HepG2 (cell line): ENCODE measurements around the gene EPHB6. TPM values are rescaled to one million over a fixed set of nuclear protein-coding genes. Genes with fewer than 3 reads are reported as not detected.

Experiments
- ATAC-seq: fragments of 200-7000 bp; cut with Tn5 transposase; 3 replicates; pipeline ENCODE4 v1.9.1; 2020; ENCODE audit warnings: mild to moderate bottlenecking, moderate library complexity
- BruUV-seq: library from RNA; stranded (reverse); fragments of 400-500 nt; replicated peaks from 2 replicates; lab custom pipeline; 2021; lab: Mats Ljungman, UMichigan
- CTCF ChIA-PET: fragments of 300-600 bp; formaldehyde crosslinking; extraction: SDS; loops from one replicate; lab custom pipeline; 2021; ENCODE audit warnings: low total read pairs, inconsistent platforms, low intra/inter-chr PET ratio; lab: Yijun Ruan, JAX
- POLR2A ChIA-PET: fragments of 350-600 bp; sonication (Branson Sonifier 250); formaldehyde crosslinking; loops from one replicate; lab custom pipeline; 2020; ENCODE audit warnings: antibody characterized with exemption, inconsistent platforms; lab: Yijun Ruan, JAX
- DNase-seq: peaks from one replicate; pipeline ENCODE4 v3.0.0-alpha.2; 2015; ENCODE audit warnings: low spot score
- FAIRE-seq: peaks from 3 replicates; lab custom pipeline; 2011; peaks lifted over from hg19 to GRCh38; lab: Jason Lieb, UNC
- H2AFZ ChIP-seq: one replicate; pipeline ENCODE4 v1.6.1; 2011; ENCODE audit warnings: low read length, inconsistent platforms
- H3K27ac ChIP-seq: fragments of 300-600 bp; 3 replicates; pipeline ENCODE4 v1.8.0; 2011; ENCODE audit warnings: mixed run types, mild to moderate bottlenecking, mixed read lengths, low read length, inconsistent platforms; ENCODE audit not compliant: insufficient read depth; ENCODE audit errors: extremely low read length
- H3K27me3 ChIP-seq, 2 experiments: fragments of 200-600 bp in 1 of 2; 2 replicates in 1 of 2; 3 replicates in 1 of 2; pipeline versions ENCODE4 v1.6.0 to v1.8.0; 2011; ENCODE audit warnings: low read length in 2 of 2, mild to moderate bottlenecking in 2 of 2, moderate library complexity in 2 of 2, inconsistent platforms in 1 of 2; ENCODE audit not compliant: insufficient read depth in 2 of 2, control insufficient read depth in 1 of 2
- H3K36me3 ChIP-seq, 2 experiments: fragments of 200-600 bp in 1 of 2; replicated peaks in 1 of 2; 2 replicates in 1 of 2; 3 replicates in 1 of 2; pipeline versions ENCODE4 v1.5.1 to v1.8.0; 2011; ENCODE audit warnings: low read length in 2 of 2, inconsistent platforms in 1 of 2; ENCODE audit not compliant: insufficient read depth in 2 of 2, control insufficient read depth in 1 of 2
- H3K4me1 ChIP-seq: 2 replicates; pipeline ENCODE4 v1.5.1; 2012; ENCODE audit warnings: low read length, inconsistent platforms; ENCODE audit not compliant: insufficient read depth
- H3K4me2 ChIP-seq: 2 replicates; pipeline ENCODE4 v1.6.0; 2011; ENCODE audit warnings: low read depth, low read length, inconsistent platforms
- H3K4me3 ChIP-seq, 3 experiments: fragments of 200-600 bp in 1 of 3; sonication (generic), shearing (Covaris generic) in 1 of 3; replicated peaks in 1 of 3; 2 replicates each; pipeline ENCODE4 v1.5.1; 2011 to 2016; ENCODE audit warnings: low read length in 3 of 3, inconsistent platforms in 2 of 3, low read depth in 2 of 3, mild to moderate bottlenecking in 2 of 3, control low read depth in 1 of 3, mixed read lengths in 1 of 3; ENCODE audit not compliant: insufficient read depth in 1 of 3
- H3K79me2 ChIP-seq: one replicate; pipeline ENCODE4 v1.6.1; 2011; ENCODE audit warnings: low read length, inconsistent platforms; ENCODE audit not compliant: insufficient read depth
- H3K9ac ChIP-seq: 2 replicates; pipeline ENCODE4 v1.6.0; 2011; ENCODE audit warnings: mild to moderate bottlenecking, low read depth, low read length, inconsistent platforms; ENCODE audit not compliant: insufficient read depth
- H3K9me3 ChIP-seq: 2 replicates; pipeline ENCODE4 v1.5.1; 2012; ENCODE audit warnings: mild to moderate bottlenecking, low read length
- H4K20me1 ChIP-seq: 2 replicates; pipeline ENCODE4 v1.6.0; 2011; ENCODE audit warnings: inconsistent platforms, mild to moderate bottlenecking, low read length, moderate library complexity; ENCODE audit not compliant: insufficient read depth
- FOXO1 ChIP-seq: sonication (generic); formaldehyde crosslinking; IDR thresholded peaks from 2 replicates; pipeline ENCODE4 v1.4.0; 2020; ENCODE audit warnings: missing genetic modification reagents
- MED1 ChIP-seq: sonication (generic); formaldehyde crosslinking; IDR thresholded peaks from 2 replicates; pipeline ENCODE4 v1.4.0; 2020; ENCODE audit warnings: missing genetic modification reagents
- MTA3 ChIP-seq: sonication (generic); formaldehyde crosslinking; IDR thresholded peaks from 2 replicates; pipeline ENCODE4 v1.4.0; 2020; ENCODE audit warnings: missing genetic modification reagents
- PHB2 ChIP-seq: fragments of 450-650 bp; IDR thresholded peaks from 2 replicates; pipeline ENCODE4 v1.6.1; 2018; ENCODE audit not compliant: partially characterized antibody
- SRF ChIP-seq: IDR thresholded peaks from 2 replicates; pipeline ENCODE4 v1.6.1; 2011; ENCODE audit warnings: mild to moderate bottlenecking, low read depth, low read length, moderate library complexity
- STAT5B ChIP-seq: sonication (generic); formaldehyde crosslinking; IDR thresholded peaks from 2 replicates; pipeline ENCODE4 v1.4.0; 2020; ENCODE audit warnings: missing genetic modification reagents
- TRAFD1 ChIP-seq: sonication (generic); formaldehyde crosslinking; IDR thresholded peaks from 2 replicates; pipeline ENCODE4 v1.5.1; 2020; ENCODE audit warnings: missing genetic modification reagents, mild to moderate bottlenecking, borderline replicate concordance
- ZNF180 ChIP-seq: sonication (generic); formaldehyde crosslinking; IDR thresholded peaks from 2 replicates; pipeline ENCODE4 v1.4.0; 2020; ENCODE audit warnings: low read depth, missing genetic modification reagents, borderline replicate concordance
- ZNF207 ChIP-seq: fragments of 450-650 bp; IDR thresholded peaks from 2 replicates; pipeline ENCODE4 v1.6.1; 2016; ENCODE audit warnings: antibody characterized with exemption, borderline replicate concordance
- ZNF275 ChIP-seq: sonication (generic); formaldehyde crosslinking; IDR thresholded peaks from 2 replicates; pipeline ENCODE4 v1.8.0; 2022; ENCODE audit warnings: missing genetic modification reagents, mild to moderate bottlenecking, inconsistent platforms, borderline replicate concordance
- ZNF639 ChIP-seq: conservative IDR thresholded peaks from 2 replicates; pipeline ENCODE4 v1.6.1; 2018; ENCODE audit warnings: missing genetic modification reagents
- ZNF720 ChIP-seq: sonication (generic); formaldehyde crosslinking; IDR thresholded peaks from 2 replicates; pipeline ENCODE4 v1.4.0; 2020; ENCODE audit warnings: missing genetic modification reagents
- whole genome bisulfite sequencing: methylation state at CpG from one replicate; pipeline ENCODE4 v1.1.6; 2017; ENCODE audit warnings: low lambda C conversion rate; 5-methylcytosine and 5-hydroxymethylcytosine counted together
- in situ Hi-C: cut with HindIII; loops from 2 replicates; pipeline ENCODE4 v1.10.0; 2017; ENCODE audit warnings: low pct_unique_long_range_greater_than_20kb; ENCODE audit not compliant: extremely low pct_ligation_motif_present
- intact Hi-C: fragments of 100-400 bp; cut with micrococcal nuclease; formaldehyde crosslinking; loops from one replicate; pipeline ENCODE4 v1.10.0; 2022; ENCODE audit not compliant: unreplicated experiment
- polyA plus RNA-seq, 8 experiments: library from polyadenylated mRNA; depleted of rRNA in 3 of 8; stranded (reverse) in 7 of 8; unstranded in 1 of 8; fragments of >200 nt; fragmentation: Illumina TruSeq in 4 of 8; extraction: Trizol in 4 of 8; gene quantifications; 2 replicates each; pipeline versions ENCODE4 v1.2.1 to v1.2.3, GENCODE V29; 2011 to 2016; ENCODE audit warnings: low read depth in 4 of 8, missing spikeins in 1 of 8, mixed read lengths in 1 of 8; ENCODE audit not compliant: insufficient read depth in 1 of 8
- total RNA-seq, 5 experiments: library from RNA; depleted of rRNA; stranded (reverse); fragments of >200 nt; fragmentation: Illumina TruSeq; extraction: Trizol; gene quantifications; 2 replicates each; pipeline ENCODE4 v1.2.3, GENCODE V29; 2016; ENCODE audit warnings: low read depth in 1 of 5

EPHB6 gene
- total and polyA plus RNA-seq, 2 of the 13 experiments (the other 11 are each of a cell fraction or from before 2014, with no cell fraction given), result not detected

- TF ChIP-seq TRAFD1 (CRISPR knock-in tag), result no peak
Measured at GRCh38 chr7:142813699-142814098, 41.2 kb upstream of the EPHB6 start (continued).

- no peak for TF ChIP-seq PHB2
- TF ChIP-seq STAT5B (CRISPR knock-in tag), result no peak
- CTCF ChIA-PET, result no interaction called here
- no peak for FAIRE-seq
- WGBS, result 0% methylated on average over 2 of the region's 2 CpGs
- no TSS peak for BruUV-seq
- Histone ChIP-seq H3K4me2 (no peak overlapping the region), H4K20me1 (no peaks in the 10 kb centered on the region), H3K27ac (no peak overlapping the region), H2AFZ (no peak overlapping the region), H3K9ac (no peak overlapping the region), H3K79me2 (no peaks in the 10 kb centered on the region), H3K9me3 (no peaks in the 10 kb centered on the region), H3K4me3 (no peak overlapping the region), H3K27me3 (no peaks in the 10 kb centered on the region), H3K36me3 (no peaks in the 10 kb centered on the region), H3K4me1 (no peaks in the 10 kb centered on the region)
- intact Hi-C loops, result loop anchor here (5.0 kb wide), 1 partner anchor 1392 kb away; no protein-coding TSS in a partner anchor
- in situ Hi-C loops, result no loop called here
- POLR2A ChIA-PET, result no interaction called here
- no peak for ATAC-seq
- DNase-seq, result no peak
Measured at GRCh38 chr7:142814451-142814850, 40.4 kb upstream of the EPHB6 start.

- no peaks in the 10 kb centered on the region for H3K4me1 ChIP-seq
- CTCF ChIA-PET, result no interaction called here
- no peak overlapping the region for H3K4me2 ChIP-seq
- TF ChIP-seq ZNF207 (no peak), ZNF720 (no peak), SRF (no peak), ZNF275 (CRISPR knock-in tag) (no peak), ZNF180 (no peak), ZNF639 (CRISPR knock-in tag) (no peak), MED1 (CRISPR knock-in tag) (no peak), FOXO1 (CRISPR knock-in tag) (no peak), MTA3 (CRISPR knock-in tag) (no peak)
- intact Hi-C loops, result no loop called here
- H2AFZ ChIP-seq, result no peak overlapping the region
- no peaks in the 10 kb centered on the region for H4K20me1 ChIP-seq
- H3K79me2 ChIP-seq, result no peaks in the 10 kb centered on the region
- POLR2A ChIA-PET, result no interaction called here
- H3K9ac ChIP-seq, result no peak overlapping the region
- DNase-seq, result no peak
- H3K27me3 ChIP-seq, result no peaks in the 10 kb centered on the region
- H3K36me3 ChIP-seq, result no peaks in the 10 kb centered on the region
- BruUV-seq, result no TSS peak
- H3K4me3 ChIP-seq, result no peak overlapping the region
- H3K9me3 ChIP-seq, result no peaks in the 10 kb centered on the region
- no peak overlapping the region for H3K27ac ChIP-seq
- ATAC-seq, result no peak
- in situ Hi-C loops, result no loop called here
- no peak for FAIRE-seq
- WGBS, result 50% methylated on average over 3 of the region's 3 CpGs
Measured at GRCh38 chr7:142815134-142815533, 39.7 kb upstream of the EPHB6 start.
